ENCODE results near the gene SLC16A12. TPM values are rescaled to one million over a fixed set of nuclear protein-coding genes. Genes with fewer than 3 reads are reported as not detected.
"Not testable (repeated sequence)": the region's sequence is repeated elsewhere in the genome, so short reads cannot be mapped to it uniquely, and the experiment has no call there.

Gene SLC16A12
- total RNA-seq, 1 experiment from 2014 or later: 0.77 TPM

DNA sequence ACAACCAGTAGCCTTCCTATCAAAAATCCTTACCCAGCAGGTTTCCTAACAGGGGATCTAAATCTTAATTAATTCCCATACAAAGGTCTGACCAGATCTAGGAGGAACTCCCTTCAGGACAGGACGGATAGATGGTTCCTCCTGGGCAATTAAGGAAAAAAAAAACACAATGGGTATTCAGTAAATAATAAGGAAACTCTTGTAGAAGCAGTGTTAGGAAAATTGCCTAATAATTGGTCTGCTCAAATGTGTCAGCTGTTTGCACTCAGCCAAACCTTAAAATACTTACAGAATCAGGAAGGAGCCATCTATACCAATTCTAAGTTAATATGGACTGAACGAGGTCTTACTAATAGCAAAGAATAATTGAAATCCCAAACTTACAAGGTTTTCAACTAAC lies 124.3 kb downstream of the SLC16A12 start:
- H3T11ph ChIP-seq (ENCODE audit: low read length); H4K20me1 ChIP-seq (ENCODE audit: control insufficient read depth, insufficient read depth, insufficient read length); H3K23me2 ChIP-seq (ENCODE audit: insufficient read length, low read depth, low read length, poor library complexity, severe bottlenecking); H4K8ac ChIP-seq (replicated peaks; ENCODE audit: insufficient read length, low read depth, low read length); H3K14ac ChIP-seq (ENCODE audit: insufficient read depth, low read length); H2BK120ac ChIP-seq (ENCODE audit: low read depth, low read length, poor library complexity, severe bottlenecking); H3K9me3 ChIP-seq (ENCODE audit: control insufficient read depth, low read depth, low read length); H2BK15ac ChIP-seq (ENCODE audit: low read depth, low read length); H4K5ac ChIP-seq (ENCODE audit: insufficient read length, low read depth, low read length); H3K79me1 ChIP-seq (ENCODE audit: insufficient read depth, low read depth, low read length, poor library complexity, severe bottlenecking); H2AFZ ChIP-seq (ENCODE audit: low read length); H3K79me2 ChIP-seq (ENCODE audit: insufficient read depth, low read length); H2AK5ac ChIP-seq (ENCODE audit: insufficient read length, low read length); DNase-seq; H3K27ac Mint-ChIP-seq; H2BK20ac ChIP-seq (ENCODE audit: low read depth, low read length, poor library complexity, severe bottlenecking); H3K4ac ChIP-seq (ENCODE audit: low read depth, low read length); H3K4me2 ChIP-seq (ENCODE audit: insufficient read depth, insufficient read length, low read length); H4K91ac ChIP-seq (ENCODE audit: insufficient read length, low read depth, low read length); H2BK5ac ChIP-seq (ENCODE audit: insufficient read length, low read length); H3K9ac ChIP-seq (ENCODE audit: extremely low read depth, insufficient read length, low read length); H2BK12ac ChIP-seq (ENCODE audit: insufficient read length, low read depth, low read length); H3K9me3 Mint-ChIP-seq; H3K4me1 ChIP-seq (ENCODE audit: insufficient read depth, low read length); H3K56ac ChIP-seq (ENCODE audit: insufficient read length, low read depth, low read length); H3K23ac ChIP-seq (ENCODE audit: insufficient read length, low read depth, low read length); H3K18ac ChIP-seq (ENCODE audit: insufficient read length, low read depth, low read length); H3K27ac ChIP-seq (ENCODE audit: insufficient read length, low read depth, low read length); H3K27me3 ChIP-seq (ENCODE audit: insufficient read depth, low read length); H3K4me3 Mint-ChIP-seq: not testable (repeated sequence)
- peaks cover 7 to 25% (median 13%) of the 10 kb centered on the region in 3 experiments; a peak in 6 of 7 replicates for H3K36me3 Mint-ChIP-seq (ENCODE audit: insufficient read depth in 1 of 3, low read depth in 3 of 3)
- no CpG with 5 or more reads among the region's 2 CpGs for WGBS (ENCODE audit: extremely low coverage, insufficient read length, low lambda C conversion rate)
- peaks cover 7 to 11% of the 10 kb centered on the region in 2 experiments for H3K4me1 Mint-ChIP-seq
- peaks cover 21% of the 10 kb centered on the region for H3K27me3 Mint-ChIP-seq (ENCODE audit: low read depth)

- H2AFZ ChIP-seq (ENCODE audit: low read length); H4K91ac ChIP-seq (ENCODE audit: insufficient read length, low read depth, low read length); DNase-seq; H4K20me1 ChIP-seq (ENCODE audit: control insufficient read depth, insufficient read depth, insufficient read length); H3K23ac ChIP-seq (ENCODE audit: insufficient read length, low read depth, low read length); H3K9me3 Mint-ChIP-seq; H3K79me2 ChIP-seq (ENCODE audit: insufficient read depth, low read length); H3K4me2 ChIP-seq (ENCODE audit: insufficient read depth, insufficient read length, low read length); H2AK5ac ChIP-seq (ENCODE audit: insufficient read length, low read length); H2BK5ac ChIP-seq (ENCODE audit: insufficient read length, low read length); H3K56ac ChIP-seq (ENCODE audit: insufficient read length, low read depth, low read length); H4K8ac ChIP-seq (replicated peaks; ENCODE audit: insufficient read length, low read depth, low read length); H3K14ac ChIP-seq (ENCODE audit: insufficient read depth, low read length); H2BK20ac ChIP-seq (ENCODE audit: low read depth, low read length, poor library complexity, severe bottlenecking); H4K5ac ChIP-seq (ENCODE audit: insufficient read length, low read depth, low read length); H3K4me1 ChIP-seq (ENCODE audit: insufficient read depth, low read length); H3K27me3 ChIP-seq (ENCODE audit: insufficient read depth, low read length); H3K9ac ChIP-seq (ENCODE audit: extremely low read depth, insufficient read length, low read length); H2BK15ac ChIP-seq (ENCODE audit: low read depth, low read length); H3K27ac ChIP-seq (ENCODE audit: insufficient read length, low read depth, low read length); H3K4ac ChIP-seq (ENCODE audit: low read depth, low read length); H2BK12ac ChIP-seq (ENCODE audit: insufficient read length, low read depth, low read length); H3K9me3 ChIP-seq (ENCODE audit: control insufficient read depth, low read depth, low read length); H3K18ac ChIP-seq (ENCODE audit: insufficient read length, low read depth, low read length); H3K27ac Mint-ChIP-seq; H3K79me1 ChIP-seq (ENCODE audit: insufficient read depth, low read depth, low read length, poor library complexity, severe bottlenecking); H3K4me3 Mint-ChIP-seq; H3K23me2 ChIP-seq (ENCODE audit: insufficient read length, low read depth, low read length, poor library complexity, severe bottlenecking); H2BK120ac ChIP-seq (ENCODE audit: low read depth, low read length, poor library complexity, severe bottlenecking); H3T11ph ChIP-seq (ENCODE audit: low read length): not testable (repeated sequence)
- H3K27me3 Mint-ChIP-seq (ENCODE audit: low read depth): peaks cover 15% of the 10 kb centered on the region
- H3K36me3 Mint-ChIP-seq (ENCODE audit: insufficient read depth in 1 of 3, low read depth in 3 of 3): peaks cover 7 to 25% (median 13%) of the 10 kb centered on the region in 3 experiments; a peak in 6 of 7 replicates
- peaks cover 6 to 11% of the 10 kb centered on the region in 2 experiments for H3K4me1 Mint-ChIP-seq
- WGBS (ENCODE audit: extremely low coverage, insufficient read length, low lambda C conversion rate): no CpG with 5 or more reads among the region's 5 CpGs
Measured at GRCh38 chr10:89410551-89410950, 124.8 kb downstream of the SLC16A12 start.

Data from H9 (cell line).